ENCODE results near the gene IGSF21. TPM values are rescaled to one million over a fixed set of nuclear protein-coding genes. Genes with fewer than 3 reads are reported as not detected.

Gene IGSF21
- total and polyA plus RNA-seq, 2 of the 4 experiments (the other 2 are of a cell fraction): not detected

DNA sequence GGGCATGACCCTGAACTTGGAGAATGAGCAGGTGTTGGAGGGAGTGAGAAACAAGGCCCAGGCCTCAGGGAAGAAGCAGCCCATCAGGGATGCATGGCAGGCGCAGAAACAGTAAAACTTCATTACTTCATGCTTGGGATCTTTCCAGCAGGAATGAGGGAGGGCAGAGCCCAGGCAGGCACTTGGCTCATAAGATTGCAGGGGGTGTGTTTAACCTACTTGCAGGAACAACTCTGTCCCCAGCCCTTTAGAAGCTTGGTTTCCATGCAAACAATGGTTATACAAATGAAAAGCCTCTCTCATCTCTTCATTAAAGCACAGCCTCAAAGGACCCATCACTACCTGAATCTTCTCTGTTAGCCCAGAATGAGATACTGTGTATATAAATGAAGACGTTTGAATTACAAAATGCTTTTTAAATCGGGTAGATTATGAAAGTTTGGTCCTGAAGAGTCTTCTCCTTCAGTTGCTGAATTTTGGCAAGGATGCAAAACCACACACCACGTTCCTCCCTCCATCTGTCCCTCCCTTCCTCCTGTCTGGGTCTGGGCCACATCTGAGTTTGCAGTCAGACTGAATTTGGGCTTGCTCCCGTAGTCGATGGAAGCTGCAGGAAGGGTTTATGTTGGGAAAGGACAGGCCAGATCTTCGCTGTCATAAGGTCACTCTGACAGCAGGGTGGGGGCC, 218.8 kb downstream of the IGSF21 start:
- Histone ChIP-seq H4K8ac (ENCODE audit: low read depth in 2 of 2, low read length in 2 of 2) (no peak overlapping the region), H4K5ac (ENCODE audit: low read depth, low read length) (no peak overlapping the region), H3K4me2 (ENCODE audit: low read depth, low read length) (no peak overlapping the region), H3K79me1 (ENCODE audit: low read depth in 1 of 2, low read length in 2 of 2) (no peaks in the 10 kb centered on the region), H3K14ac (replicated peaks; ENCODE audit: low read depth, low read length) (no peak overlapping the region), H3K4ac (ENCODE audit: low read depth, low read length) (no peak overlapping the region), H2AFZ (replicated peaks; ENCODE audit: low read length, poor library complexity) (no peak overlapping the region), H2BK5ac (ENCODE audit: low read depth, low read length, poor library complexity, severe bottlenecking) (no peak overlapping the region), H3K36me3 (ENCODE audit: control insufficient read depth, insufficient read depth, low read length) (no peaks in the 10 kb centered on the region), H3K9me1 (ENCODE audit: insufficient read depth, low read length) (no peaks in the 10 kb centered on the region), H2BK20ac (ENCODE audit: low read depth, low read length) (no peak overlapping the region), H3K27me3 (ENCODE audit: control insufficient read depth, insufficient read depth, low read length) (no peaks in the 10 kb centered on the region), H3K9me3 (ENCODE audit: control insufficient read depth, insufficient read depth, low read length) (peaks cover 44% of the 10 kb centered on the region; the same call in 1 of the 2 replicates), H4K91ac (ENCODE audit: insufficient read depth, low read depth, low read length) (no peak overlapping the region), H2BK15ac (ENCODE audit: low read depth, low read length) (no peak overlapping the region), H3K23ac (ENCODE audit: low read depth, low read length) (no peak overlapping the region), H2AK9ac (replicated peaks; ENCODE audit: low read depth, low read length, poor library complexity) (no peak overlapping the region), H3K9ac (ENCODE audit: low read depth, low read length) (no peak overlapping the region), H4K20me1 (ENCODE audit: insufficient read depth, low read length) (no peaks in the 10 kb centered on the region), H2BK120ac (ENCODE audit: low read depth, low read length) (no peak overlapping the region), H3K4me1 (ENCODE audit: control insufficient read depth, insufficient read depth, low read length) (no peaks in the 10 kb centered on the region), H3K18ac (ENCODE audit: low read depth, low read length) (no peak overlapping the region), H3K27ac (ENCODE audit: insufficient read depth, low read length) (no peak overlapping the region), H2AK5ac (ENCODE audit: low read depth, low read length) (no peak overlapping the region), H3K56ac (ENCODE audit: extremely low read depth, insufficient read depth, low read length) (no peak overlapping the region), H3K4me3 (ENCODE audit: insufficient read depth, low read depth, low read length) (no peak overlapping the region)
- in situ Hi-C loops (cut with MboI; ENCODE audit: low sequenced_read_pairs) (no loop called here), dilution Hi-C loops (cut with HindIII; ENCODE audit: low sequenced_read_pairs, unreplicated experiment) (no loop called here), intact Hi-C loops (cut with micrococcal nuclease) (no loop called here)
- POLR2A ChIA-PET (ENCODE audit: unreplicated experiment): no interaction called here
- TF ChIP-seq BHLHE40 (IDR thresholded peaks at IDR 0.05; ENCODE audit: low read depth, low read length) (no peak), NFE2L2 (IDR thresholded peaks at IDR 0.05; ENCODE audit: low read depth, low read length) (no peak), RCOR1 (IDR thresholded peaks at IDR 0.05; ENCODE audit: insufficient replicate concordance, low read length) (no peak), MXI1 (IDR thresholded peaks at IDR 0.05; ENCODE audit: borderline replicate concordance, low read depth, low read length) (no peak), SMC3 (IDR thresholded peaks at IDR 0.05; ENCODE audit: low read depth, low read length) (no peak), FOS (IDR thresholded peaks at IDR 0.05; ENCODE audit: low read depth, low read length) (no peak), RFX5 (IDR thresholded peaks at IDR 0.05; ENCODE audit: low read depth, low read length) (no peak), RAD21 (IDR thresholded peaks at IDR 0.05; ENCODE audit: low read length) (no peak), MAZ (IDR thresholded peaks at IDR 0.05; ENCODE audit: borderline replicate concordance, low read depth, low read length) (no peak), CHD1 (IDR thresholded peaks at IDR 0.05; ENCODE audit: low read depth, low read length) (no peak), POLR2A (IDR thresholded peaks at IDR 0.05; ENCODE audit: low read depth, low read length) (no peak), CEBPB (IDR thresholded peaks at IDR 0.05; ENCODE audit: low read depth, low read length) (no peak), MAFK (IDR thresholded peaks at IDR 0.05; ENCODE audit: low read depth, low read length) (no peak)
- TF ChIP-seq, protein P1, sequence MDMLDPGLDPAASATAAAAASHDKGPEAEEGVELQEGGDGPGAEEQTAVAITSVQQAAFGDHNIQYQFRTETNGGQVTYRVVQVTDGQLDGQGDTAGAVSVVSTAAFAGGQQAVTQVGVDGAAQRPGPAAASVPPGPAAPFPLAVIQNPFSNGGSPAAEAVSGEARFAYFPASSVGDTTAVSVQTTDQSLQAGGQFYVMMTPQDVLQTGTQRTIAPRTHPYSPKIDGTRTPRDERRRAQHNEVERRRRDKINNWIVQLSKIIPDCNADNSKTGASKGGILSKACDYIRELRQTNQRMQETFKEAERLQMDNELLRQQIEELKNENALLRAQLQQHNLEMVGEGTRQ (IDR thresholded peaks at IDR 0.05; ENCODE audit: low read depth, low read length): no peak
- TF ChIP-seq, protein P2, sequence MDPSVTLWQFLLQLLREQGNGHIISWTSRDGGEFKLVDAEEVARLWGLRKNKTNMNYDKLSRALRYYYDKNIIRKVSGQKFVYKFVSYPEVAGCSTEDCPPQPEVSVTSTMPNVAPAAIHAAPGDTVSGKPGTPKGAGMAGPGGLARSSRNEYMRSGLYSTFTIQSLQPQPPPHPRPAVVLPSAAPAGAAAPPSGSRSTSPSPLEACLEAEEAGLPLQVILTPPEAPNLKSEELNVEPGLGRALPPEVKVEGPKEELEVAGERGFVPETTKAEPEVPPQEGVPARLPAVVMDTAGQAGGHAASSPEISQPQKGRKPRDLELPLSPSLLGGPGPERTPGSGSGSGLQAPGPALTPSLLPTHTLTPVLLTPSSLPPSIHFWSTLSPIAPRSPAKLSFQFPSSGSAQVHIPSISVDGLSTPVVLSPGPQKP (IDR thresholded peaks at IDR 0.05; ENCODE audit: borderline replicate concordance, low read depth, low read length): no peak
- TF ChIP-seq, protein P3, sequence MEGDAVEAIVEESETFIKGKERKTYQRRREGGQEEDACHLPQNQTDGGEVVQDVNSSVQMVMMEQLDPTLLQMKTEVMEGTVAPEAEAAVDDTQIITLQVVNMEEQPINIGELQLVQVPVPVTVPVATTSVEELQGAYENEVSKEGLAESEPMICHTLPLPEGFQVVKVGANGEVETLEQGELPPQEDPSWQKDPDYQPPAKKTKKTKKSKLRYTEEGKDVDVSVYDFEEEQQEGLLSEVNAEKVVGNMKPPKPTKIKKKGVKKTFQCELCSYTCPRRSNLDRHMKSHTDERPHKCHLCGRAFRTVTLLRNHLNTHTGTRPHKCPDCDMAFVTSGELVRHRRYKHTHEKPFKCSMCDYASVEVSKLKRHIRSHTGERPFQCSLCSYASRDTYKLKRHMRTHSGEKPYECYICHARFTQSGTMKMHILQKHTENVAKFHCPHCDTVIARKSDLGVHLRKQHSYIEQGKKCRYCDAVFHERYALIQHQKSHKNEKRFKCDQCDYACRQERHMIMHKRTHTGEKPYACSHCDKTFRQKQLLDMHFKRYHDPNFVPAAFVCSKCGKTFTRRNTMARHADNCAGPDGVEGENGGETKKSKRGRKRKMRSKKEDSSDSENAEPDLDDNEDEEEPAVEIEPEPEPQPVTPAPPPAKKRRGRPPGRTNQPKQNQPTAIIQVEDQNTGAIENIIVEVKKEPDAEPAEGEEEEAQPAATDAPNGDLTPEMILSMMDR (conservative IDR thresholded peaks at IDR 0.05; ENCODE audit: low read depth, low read length): no peak
- CTCF ChIA-PET: no interaction called here
- no peak for ATAC-seq (ENCODE audit: low read depth)
- no peak for DNase-seq
- 0% methylated on average over 2 of the region's 7 CpGs; no CpG with 5 or more reads in 1 of the 2 experiments for WGBS, 2 experiments (ENCODE audit: extremely low coverage in 2 of 2, insufficient read length in 1 of 2)
- BruUV-seq (replicated peaks): no TSS peak

Data from IMR-90 (cell line).